Small intestine (tissue), 7 donors: ENCODE measurements around the gene IVNS1ABP. TPM values are rescaled to one million over a fixed set of nuclear protein-coding genes. Genes with fewer than 3 reads are reported as not detected.

ENCODE experiments used
- DNase-seq, 2 donors: peaks; one replicate each; pipeline versions ENCODE4 v3.0.0 to v3.0.0-alpha.2; 2013
- FAIRE-seq: peaks from 2 replicates; lab custom pipeline; 2012; peaks lifted over from hg19 to GRCh38; lab: Jason Lieb, UNC
- H3K27ac ChIP-seq, 3 donors: one replicate each; pipeline ENCODE4 v1.5.1; 2013; ENCODE audit warnings: low read length in 2 of 3, mild to moderate bottlenecking in 2 of 3, control low read depth in 1 of 3, inconsistent platforms in 1 of 3, low read depth in 1 of 3, moderate library complexity in 1 of 3
- H3K27me3 ChIP-seq, 3 donors: one replicate each; pipeline ENCODE4 v1.6.1; 2013; ENCODE audit warnings: low read length in 3 of 3, inconsistent platforms in 1 of 3; ENCODE audit not compliant: control insufficient read depth in 3 of 3, insufficient read depth in 3 of 3
- H3K36me3 ChIP-seq, 3 donors: one replicate each; pipeline ENCODE4 v1.6.1; 2013; ENCODE audit warnings: low read length in 3 of 3, inconsistent platforms in 1 of 3, low read depth in 1 of 3, mild to moderate bottlenecking in 1 of 3, moderate library complexity in 1 of 3; ENCODE audit not compliant: control insufficient read depth in 3 of 3, insufficient read depth in 2 of 3
- H3K4me1 ChIP-seq, 3 donors: one replicate each; pipeline ENCODE4 v1.6.1; 2013; ENCODE audit warnings: low read length in 2 of 3, inconsistent platforms in 1 of 3, low read depth in 1 of 3, mild to moderate bottlenecking in 1 of 3, moderate library complexity in 1 of 3; ENCODE audit not compliant: control insufficient read depth in 3 of 3, insufficient read depth in 2 of 3
- H3K4me3 ChIP-seq, 3 donors: one replicate each; pipeline ENCODE4 v1.5.1; 2013; ENCODE audit warnings: low read length in 3 of 3, control low read depth in 1 of 3, inconsistent platforms in 1 of 3, low read depth in 1 of 3, mild to moderate bottlenecking in 1 of 3, moderate library complexity in 1 of 3
- H3K9me3 ChIP-seq, 2 donors: one replicate each; pipeline ENCODE4 v1.6.1; 2013; ENCODE audit warnings: low read depth in 1 of 2, low read length in 1 of 2; ENCODE audit not compliant: control insufficient read depth in 2 of 2, insufficient read depth in 1 of 2
- WGBS, 3 donors: extraction: QIAGEN DNeasy Blood & Tissue Kit; methylation state at CpG; one replicate each; pipeline ENCODE4 v1.1.7; 2013; 5-methylcytosine and 5-hydroxymethylcytosine counted together
- polyA plus RNA-seq, 4 donors: library from polyadenylated mRNA; stranded (reverse) in 3 of 4; unstranded in 1 of 4; fragments of 200-250 nt in 3 of 4; fragments of 120-200 nt in 1 of 4; gene quantifications; one replicate each; pipeline versions ENCODE4 v1.2.1 to v1.2.3, GENCODE V29; 2013
- donor health status: healthy with polysubstance abuse.
- donor health status: control.
- donor health status: control.
- donor health status: Bipolar disorder and iron deficiency.
- donor health status: healthy.

IVNS1ABP gene
- polyA plus RNA-seq, 4 donors: 39.2 to 199 (median 56.4) TPM

DNA sequence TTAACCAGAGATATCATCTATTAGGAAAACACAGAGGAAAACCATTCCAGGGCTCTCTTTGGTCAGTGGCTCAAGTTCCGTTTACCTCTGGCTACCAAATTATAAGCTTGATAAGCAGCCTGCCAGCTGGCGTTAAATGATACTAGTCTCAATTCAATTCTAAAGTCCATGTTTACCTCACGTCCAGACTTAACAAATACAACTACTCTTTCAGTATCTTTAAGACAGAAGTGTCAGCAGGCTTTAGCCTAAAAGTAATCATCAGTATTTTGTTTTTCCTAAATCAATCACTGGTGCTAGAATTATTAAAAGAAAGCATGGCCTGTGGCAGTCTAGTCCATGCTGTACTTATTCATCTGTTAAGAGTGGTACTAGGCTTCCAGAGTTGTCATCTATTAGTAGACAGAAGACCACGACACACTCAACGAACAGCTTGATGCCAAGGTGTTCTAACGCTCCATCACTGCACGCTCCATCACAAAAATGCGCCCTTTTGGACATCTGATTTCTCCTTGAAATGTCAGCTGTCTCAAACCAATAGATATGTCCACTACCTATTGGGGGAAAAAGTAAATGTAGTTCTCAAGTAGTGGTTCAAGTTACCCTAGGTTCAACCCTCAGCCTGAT lies 1.5 kb downstream of the IVNS1ABP start:
- Histone ChIP-seq H3K9me3 (no peaks in the 10 kb centered on the region), H3K27me3 (no peaks in the 10 kb centered on the region), H3K36me3 (peaks cover 0 to 3% (median 2%) of the 10 kb centered on the region in 3 donors), H3K4me3 (peak overlapping the region; percentile 82 to 98 (median 98)), H3K27ac (peak overlapping the region; percentile 98 to 100 (median 99)), H3K4me1 (peaks cover 4 to 28% (median 19%) of the 10 kb centered on the region in 3 donors)
- FAIRE-seq: no peak
- WGBS, 3 donors: 1 to 7% (median 3%) methylated on average over 8 of the region's 8 CpGs
- peak; percentile 81 to 89 for DNase-seq

DNA sequence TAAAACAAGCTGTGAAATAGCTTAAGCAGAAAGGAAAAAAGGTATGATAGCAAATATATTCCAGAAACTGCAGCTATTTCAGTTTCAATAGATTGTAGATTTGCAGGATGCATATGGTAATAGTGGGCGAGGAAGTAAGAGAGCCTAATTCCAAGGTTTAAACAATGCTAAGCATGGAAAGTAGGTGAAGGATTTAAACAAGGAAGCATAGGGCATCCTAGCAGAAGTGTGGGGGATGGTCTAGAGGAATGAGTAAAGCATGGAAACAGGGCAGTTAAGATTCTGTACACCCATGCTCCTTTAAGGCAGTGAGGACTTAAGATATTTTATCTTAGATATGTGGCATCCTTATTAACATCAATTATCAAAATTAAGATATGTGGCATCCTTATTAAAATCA lies 2.6 kb downstream of the IVNS1ABP start:
- no peaks in the 10 kb centered on the region for H3K9me3 ChIP-seq
- 4 to 33% (median 27%) methylated on average over 1 of the region's 1 CpG for WGBS, 3 donors
- peak overlapping the region; percentile 6 to 98 (median 41) for H3K4me3 ChIP-seq
- FAIRE-seq (no peak), DNase-seq (peak; percentile 36 to 47)
- H3K27ac ChIP-seq: peak overlapping the region in 2 of 3 donors; percentile 44 to 100
- H3K4me1 ChIP-seq: peaks cover 4 to 28% (median 19%) of the 10 kb centered on the region in 3 donors
- peaks cover 3 to 6% (median 3%) of the 10 kb centered on the region in 3 donors for H3K36me3 ChIP-seq
- no peaks in the 10 kb centered on the region for H3K27me3 ChIP-seq

DNA sequence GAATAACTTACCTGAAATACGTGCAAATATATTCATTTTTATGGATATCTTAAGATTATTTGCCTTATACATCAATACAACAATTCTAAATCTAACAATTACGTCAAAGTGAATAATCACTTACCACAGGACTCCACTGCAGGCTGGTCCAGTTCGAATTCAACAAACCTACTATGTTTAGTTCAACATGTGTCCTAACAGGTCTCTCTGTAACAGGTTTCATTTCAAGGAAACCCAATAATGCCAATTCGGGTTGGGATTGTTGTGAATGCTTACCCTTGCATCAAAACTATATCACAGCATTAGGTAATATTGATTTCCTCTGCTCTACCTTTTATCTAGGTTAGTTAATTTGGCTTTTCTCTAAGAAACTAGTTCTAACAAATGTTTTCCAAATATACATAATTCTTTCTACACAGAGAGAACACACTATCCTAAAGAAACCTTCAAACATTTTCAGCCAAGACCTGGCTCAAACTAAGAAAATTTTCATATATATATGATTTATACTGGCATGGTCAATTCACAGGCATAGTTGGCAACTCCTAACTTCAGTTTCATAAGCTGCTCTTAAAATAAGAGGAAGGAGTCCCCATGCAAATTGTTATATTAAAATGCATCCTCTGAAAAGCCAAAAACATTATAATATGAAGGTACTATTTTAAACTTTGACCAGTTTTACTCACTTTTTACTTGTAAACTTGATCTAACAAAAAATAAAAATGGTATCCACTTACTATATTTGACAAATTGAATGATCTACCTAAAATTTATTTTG lies 4.5 kb downstream of the IVNS1ABP start:
- WGBS, 3 donors: 31 to 66% (median 49%) methylated on average over 4 of the region's 4 CpGs
- H3K9me3 ChIP-seq: no peaks in the 10 kb centered on the region
- DNase-seq (no peak), FAIRE-seq (no peak)
- H3K27me3 ChIP-seq: no peaks in the 10 kb centered on the region
- no peak overlapping the region for H3K27ac ChIP-seq
- peaks cover 4 to 17% (median 14%) of the 10 kb centered on the region in 3 donors for H3K4me1 ChIP-seq
- H3K4me3 ChIP-seq: no peak overlapping the region
- H3K36me3 ChIP-seq: peaks cover 3 to 6% (median 6%) of the 10 kb centered on the region in 3 donors

DNA sequence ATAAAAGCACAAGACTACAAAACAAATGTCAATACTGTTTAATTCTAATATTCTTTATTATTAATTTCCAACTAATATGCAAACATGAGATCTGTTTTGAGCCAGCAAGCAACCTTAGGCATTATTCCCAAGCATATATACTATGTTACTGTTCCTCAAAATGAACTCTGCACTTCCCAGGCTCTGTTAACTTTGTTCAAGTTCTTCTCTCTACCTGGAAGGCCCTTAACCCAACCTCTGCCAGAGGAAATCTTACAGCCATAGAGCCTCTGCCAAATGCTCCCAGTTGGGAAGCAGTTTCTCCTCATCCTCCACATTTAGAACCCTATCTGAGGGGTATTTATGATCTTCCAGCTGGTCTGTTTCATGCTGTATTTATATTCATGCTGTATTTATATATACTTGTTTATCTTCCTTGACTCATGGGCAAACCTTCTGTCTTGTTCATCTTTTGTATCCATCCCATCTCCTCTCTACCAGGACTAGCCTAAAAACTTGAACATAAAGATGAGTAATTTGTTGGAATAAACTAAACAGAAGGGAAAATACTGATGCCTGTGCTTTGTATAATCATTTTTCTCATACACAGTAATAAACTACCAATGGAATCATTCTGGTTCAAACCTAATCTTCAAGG lies 5.3 kb downstream of the IVNS1ABP start:
- Histone ChIP-seq H3K9me3 (no peaks in the 10 kb centered on the region), H3K4me1 (peaks cover 4 to 15% (median 14%) of the 10 kb centered on the region in 3 donors), H3K4me3 (no peak overlapping the region), H3K27ac (peak overlapping the region in 1 of 3 donors; percentile 29), H3K36me3 (peaks cover 3 to 12% (median 6%) of the 10 kb centered on the region in 3 donors), H3K27me3 (no peaks in the 10 kb centered on the region)
- FAIRE-seq: no peak
- peak; percentile 24 to 36 for DNase-seq

DNA sequence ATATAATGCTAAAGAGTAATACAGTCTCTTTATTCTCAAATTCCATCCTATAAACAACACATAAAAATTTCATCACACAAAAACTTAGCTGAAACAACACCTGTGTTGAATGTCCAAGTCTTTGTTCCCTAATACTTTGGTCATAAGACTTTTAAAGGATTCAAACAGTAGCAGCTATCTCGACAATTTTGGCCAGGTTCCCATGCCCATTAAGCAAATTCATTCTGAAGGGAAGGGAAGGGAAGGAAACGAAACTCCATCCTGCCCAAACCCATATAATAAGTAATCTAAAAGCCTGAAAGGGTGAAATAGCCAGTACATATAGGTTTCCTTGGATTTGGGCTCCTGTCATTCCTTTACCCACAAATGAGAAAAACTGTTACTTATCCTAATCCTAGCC lies 7.5 kb downstream of the IVNS1ABP start:
- no peaks in the 10 kb centered on the region for H3K9me3 ChIP-seq
- WGBS, 3 donors: 8 to 29% (median 20%) methylated on average over 2 of the region's 2 CpGs
- H3K27ac ChIP-seq: no peak overlapping the region
- no peaks in the 10 kb centered on the region for H3K27me3 ChIP-seq
- FAIRE-seq (no peak), DNase-seq (no peak)
- no peak overlapping the region for H3K4me3 ChIP-seq
- H3K36me3 ChIP-seq: peaks cover 6 to 19% (median 10%) of the 10 kb centered on the region in 3 donors
- H3K4me1 ChIP-seq: peaks cover 4 to 15% (median 14%) of the 10 kb centered on the region in 3 donors

DNA sequence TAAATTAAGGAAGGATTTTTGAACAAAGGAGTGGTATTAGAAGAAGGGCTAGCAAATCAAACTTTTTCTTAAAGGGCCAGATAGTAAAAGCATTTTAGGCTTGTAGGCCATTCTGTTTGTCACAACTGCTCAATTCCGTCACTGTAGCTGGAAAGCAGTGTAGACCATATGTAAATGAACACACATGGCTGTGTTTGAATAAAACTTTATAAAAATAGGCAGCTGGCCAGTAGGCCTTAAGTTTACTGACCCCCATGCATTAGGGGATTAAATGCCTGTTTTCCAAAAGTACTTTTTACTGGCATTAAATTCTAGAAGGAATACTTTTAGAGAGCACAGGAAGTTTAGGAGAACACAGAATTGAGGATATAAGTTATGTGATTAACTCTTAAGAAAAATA lies 8.9 kb downstream of the IVNS1ABP start:
- 94 to 98% (median 94%) methylated on average over 1 of the region's 1 CpG for WGBS, 3 donors
- no peaks in the 10 kb centered on the region for H3K9me3 ChIP-seq

DNA sequence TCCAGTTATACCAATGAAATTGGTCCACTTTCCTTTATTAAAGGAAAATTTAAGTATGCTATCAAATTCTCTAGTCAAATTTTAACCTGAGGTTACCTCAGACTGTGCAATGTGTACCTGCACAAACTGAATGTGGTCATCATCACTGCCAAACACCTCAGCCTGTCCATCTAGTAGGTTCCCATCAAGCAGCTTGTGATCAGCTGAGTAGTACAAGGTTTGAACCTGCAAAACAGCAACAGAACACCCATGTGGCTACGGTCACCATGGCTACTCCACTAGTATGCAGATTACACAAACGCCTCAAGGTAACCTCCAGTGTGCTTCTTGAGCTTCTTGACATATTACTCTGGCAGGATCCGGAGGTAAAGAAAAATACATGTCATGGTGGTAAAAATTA lies 11.6 kb downstream of the IVNS1ABP start:
- FAIRE-seq (no peak), DNase-seq (no peak)
- 97 to 98% (median 97%) methylated on average over 3 of the region's 3 CpGs for WGBS, 3 donors
- Histone ChIP-seq H3K27me3 (no peaks in the 10 kb centered on the region), H3K27ac (no peak overlapping the region), H3K4me3 (no peak overlapping the region), H3K4me1 (no peaks in the 10 kb centered on the region), H3K9me3 (no peaks in the 10 kb centered on the region), H3K36me3 (peaks cover 5 to 33% (median 11%) of the 10 kb centered on the region in 3 donors)

More for the DNA sequence above, 8.9 kb downstream of the IVNS1ABP start:
- Histone ChIP-seq H3K27me3 (no peaks in the 10 kb centered on the region), H3K27ac (no peak overlapping the region), H3K4me3 (no peak overlapping the region), H3K4me1 (peaks cover 4 to 15% (median 8%) of the 10 kb centered on the region in 3 donors), H3K36me3 (peaks cover 6 to 25% (median 11%) of the 10 kb centered on the region in 3 donors)
- no peak for DNase-seq
- FAIRE-seq: no peak

DNA sequence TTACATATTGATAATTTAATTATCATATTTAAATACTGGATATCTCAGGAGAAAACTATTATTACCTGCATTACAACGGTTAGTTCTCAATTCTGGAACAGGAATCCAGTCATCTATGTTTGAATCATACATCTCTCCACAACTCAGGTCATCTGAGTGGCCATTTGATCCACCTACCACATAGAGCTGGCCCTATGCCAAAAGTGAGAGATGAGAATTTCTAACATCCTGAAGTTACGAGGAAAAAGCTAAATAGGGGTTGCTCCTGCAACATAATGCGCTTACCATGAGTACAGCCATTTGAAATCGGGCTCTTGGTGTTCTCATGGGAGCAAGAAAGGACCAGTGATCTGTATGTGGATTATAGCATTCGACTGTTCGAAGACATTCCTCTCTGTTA lies 16.9 kb downstream of the IVNS1ABP start:
- H3K36me3 ChIP-seq: peaks cover 6 to 30% (median 11%) of the 10 kb centered on the region in 3 donors
- no peaks in the 10 kb centered on the region for H3K27me3 ChIP-seq
- H3K4me3 ChIP-seq: no peak overlapping the region
- FAIRE-seq (no peak), DNase-seq (no peak)
- no peaks in the 10 kb centered on the region for H3K9me3 ChIP-seq
- 92 to 97% (median 95%) methylated on average over 6 of the region's 6 CpGs for WGBS, 3 donors
- no peaks in the 10 kb centered on the region for H3K4me1 ChIP-seq
- H3K27ac ChIP-seq: no peak overlapping the region
